Fibroblast of pulmonary artery (primary cell): ENCODE results near the gene DUS2.
"Not testable (repeated sequence)": the region's sequence is repeated elsewhere in the genome, so short reads cannot be mapped to it uniquely, and the experiment has no call there.

ENCODE experiments used
- DNase-seq: peaks from one replicate; pipeline ENCODE4 v3.0.0-alpha.2; 2010; ENCODE audit warnings: low read depth
- H3K4me3 ChIP-seq: replicated peaks from 2 replicates; pipeline ENCODE4 v1.5.1; 2011; ENCODE audit warnings: low read depth, mild to moderate bottlenecking, control low read depth, low read length, moderate library complexity
- CTCF ChIP-seq: IDR thresholded peaks from 2 replicates; pipeline ENCODE4 v1.5.1; 2011; ENCODE audit warnings: mild to moderate bottlenecking, control low read depth, low read length, inconsistent platforms; ENCODE audit errors: missing control alignments

Gene DUS2

GRCh38 chr16:67992661-67993206, 30.4 kb upstream of the DUS2 start:
- DNase-seq, result no peak
- no peak for TF ChIP-seq CTCF
- H3K4me3 ChIP-seq, result no peak overlapping the region

- peak; percentile 58 for TF ChIP-seq CTCF
- peak; percentile 68 for DNase-seq
- peak overlapping the region; percentile 24 for H3K4me3 ChIP-seq
These were observed 29.7 kb upstream of the DUS2 start for GRCh38 chr16:67993207-67994039.

- not testable (repeated sequence) for H3K4me3 ChIP-seq, DNase-seq
These were observed 29.1 kb upstream of the DUS2 start for GRCh38 chr16:67994040-67994408.

GRCh38 chr16:67995423-67995822, 27.7 kb upstream of the DUS2 start:
- H3K4me3 ChIP-seq, result no peak overlapping the region
- DNase-seq, result no peak

GRCh38 chr16:67996666-67997065, 26.4 kb upstream of the DUS2 start:
- no peak for DNase-seq
- no peak for TF ChIP-seq CTCF
- no peak overlapping the region for H3K4me3 ChIP-seq

More at GRCh38 chr16:67995423-67995822, 27.7 kb upstream of the DUS2 start:
- TF ChIP-seq CTCF, result no peak

- not testable (repeated sequence) for DNase-seq
These were observed 24.8 kb upstream of the DUS2 start for GRCh38 chr16:67998231-67998778.

GRCh38 chr16:67998779-67999688, 24.1 kb upstream of the DUS2 start, which contains the start of gene DPEP2:
Gene DPEP2 (minus strand): TSS chr16:67999484. CDS start chr16:67993212, 6,272 bp downstream.
- not testable (repeated sequence) for H3K4me3 ChIP-seq

More at GRCh38 chr16:67998231-67998778, 24.8 kb upstream of the DUS2 start:
- H3K4me3 ChIP-seq, result not testable (repeated sequence)

GRCh38 chr16:67999985-68000384, 23.1 kb upstream of the DUS2 start:
- no peak overlapping the region for H3K4me3 ChIP-seq
- no peak for DNase-seq

More at GRCh38 chr16:67998779-67999688, 24.1 kb upstream of the DUS2 start, which contains the start of gene DPEP2:
- not testable (repeated sequence) for DNase-seq

More at GRCh38 chr16:67999985-68000384, 23.1 kb upstream of the DUS2 start:
- TF ChIP-seq CTCF, result no peak
